Peyer's patch (tissue), 4 donors: ENCODE results near the gene GAS6. TPM values are rescaled to one million over a fixed set of nuclear protein-coding genes. Genes with fewer than 3 reads are reported as not detected.

Experiments
- DNase-seq, 3 donors: peaks; one replicate each; pipeline ENCODE4 v3.0.0-alpha.2; 2017 to 2019
- H3K27ac ChIP-seq, 4 donors: fragments of 200-600 bp; sonication (generic); one replicate each; pipeline ENCODE4 v1.5.1; 2016 to 2019
- H3K27me3 ChIP-seq, 2 donors: fragments of 200-600 bp; sonication (generic); one replicate each; pipeline ENCODE4 v1.5.1; 2019
- H3K36me3 ChIP-seq, 3 donors: fragments of 200-600 bp; sonication (generic); one replicate each; pipeline ENCODE4 v1.5.1; 2016 to 2019
- H3K4me1 ChIP-seq, 4 donors: fragments of 200-600 bp; sonication (generic); one replicate each; pipeline ENCODE4 v1.5.1; 2016 to 2019
- H3K4me3 ChIP-seq, 4 donors: fragments of 200-600 bp; sonication (generic); 1 replicate in 3 of 4; 2 replicates in 1 of 4; pipeline ENCODE4 v1.5.1; 2016 to 2019; ENCODE audit warnings: mild to moderate bottlenecking in 1 of 4
- H3K9me3 ChIP-seq, 4 donors: fragments of 200-600 bp; sonication (generic); one replicate each; pipeline ENCODE4 v1.5.1; 2016 to 2019; ENCODE audit warnings: mild to moderate bottlenecking in 1 of 4
- CTCF ChIP-seq, 6 experiments: fragments of 450-650 bp in 4 of 6; fragments of 200-600 bp in 2 of 6; sonication (generic) in 1 of 6; IDR thresholded peaks; one replicate each; pipeline ENCODE4 v1.5.1; 2017 to 2019; ENCODE audit warnings: antibody characterized with exemption in 6 of 6, mild to moderate bottlenecking in 3 of 6, moderate library complexity in 1 of 6
- POLR2A ChIP-seq, 2 donors: fragments of 450-650 bp; IDR thresholded peaks; one replicate each; pipeline ENCODE4 v1.5.1; 2017; ENCODE audit warnings: antibody characterized with exemption in 2 of 2, mild to moderate bottlenecking in 2 of 2, moderate library complexity in 2 of 2
- total RNA-seq, 4 donors: library from RNA; depleted of rRNA; stranded (reverse); fragments of >200 nt; gene quantifications; one replicate each; pipeline ENCODE4 v1.1.0, GENCODE V29; 2016

GAS6 gene
- total RNA-seq, 4 donors from 2014 or later, result 132 to 226 (median 154) TPM

GRCh38 chr13:113902481-113902880 lies 38.6 kb upstream of the GAS6 start:
- Histone ChIP-seq H3K27me3 (no peaks in the 10 kb centered on the region), H3K4me3 (no peak overlapping the region), H3K4me1 (no peaks in the 10 kb centered on the region), H3K36me3 (no peaks in the 10 kb centered on the region), H3K9me3 (no peaks in the 10 kb centered on the region), H3K27ac (no peak overlapping the region)
- TF ChIP-seq POLR2A (IDR thresholded peaks at IDR 0.05), result no peak
- TF ChIP-seq CTCF (IDR thresholded peaks at IDR 0.05), result no peak
- DNase-seq, result no peak

GRCh38 chr13:113901642-113902041 lies 37.8 kb upstream of the GAS6 start:
- no peaks in the 10 kb centered on the region for H3K4me1 ChIP-seq
- DNase-seq, result no peak
- H3K9me3 ChIP-seq, result no peaks in the 10 kb centered on the region
- no peaks in the 10 kb centered on the region for H3K36me3 ChIP-seq
- H3K27me3 ChIP-seq, result no peaks in the 10 kb centered on the region
- TF ChIP-seq POLR2A (IDR thresholded peaks at IDR 0.05) (no peak), CTCF (IDR thresholded peaks at IDR 0.05) (no peak)
- no peak overlapping the region for H3K4me3 ChIP-seq
- H3K27ac ChIP-seq, result no peak overlapping the region

- no peak for DNase-seq
- Histone ChIP-seq H3K36me3 (no peaks in the 10 kb centered on the region), H3K27me3 (no peaks in the 10 kb centered on the region), H3K9me3 (no peaks in the 10 kb centered on the region), H3K4me1 (no peaks in the 10 kb centered on the region), H3K27ac (no peak overlapping the region), H3K4me3 (no peak overlapping the region)
- TF ChIP-seq CTCF (IDR thresholded peaks at IDR 0.05) (no peak), POLR2A (IDR thresholded peaks at IDR 0.05) (no peak)
These were observed 37.4 kb upstream of the GAS6 start for GRCh38 chr13:113901231-113901630.

- TF ChIP-seq CTCF (IDR thresholded peaks at IDR 0.05) (no peak), POLR2A (IDR thresholded peaks at IDR 0.05) (no peak)
- H3K4me1 ChIP-seq, result no peaks in the 10 kb centered on the region
- no peak for DNase-seq
- no peaks in the 10 kb centered on the region for H3K9me3 ChIP-seq
- H3K27ac ChIP-seq, result no peak overlapping the region
- no peaks in the 10 kb centered on the region for H3K36me3 ChIP-seq
- no peaks in the 10 kb centered on the region for H3K27me3 ChIP-seq
- H3K4me3 ChIP-seq, result no peak overlapping the region
These were observed 36.8 kb upstream of the GAS6 start for GRCh38 chr13:113900646-113901045.

- no peaks in the 10 kb centered on the region for H3K9me3 ChIP-seq
- no peaks in the 10 kb centered on the region for H3K36me3 ChIP-seq
- no peak for DNase-seq
- H3K27me3 ChIP-seq, result no peaks in the 10 kb centered on the region
- no peaks in the 10 kb centered on the region for H3K4me1 ChIP-seq
- no peak overlapping the region for H3K27ac ChIP-seq
- TF ChIP-seq POLR2A (IDR thresholded peaks at IDR 0.05), result no peak
- no peak for TF ChIP-seq CTCF (IDR thresholded peaks at IDR 0.05)
- no peak overlapping the region for H3K4me3 ChIP-seq
These were observed 34.5 kb upstream of the GAS6 start for GRCh38 chr13:113898391-113898790.

- no peak for TF ChIP-seq CTCF (IDR thresholded peaks at IDR 0.05)
- TF ChIP-seq POLR2A (IDR thresholded peaks at IDR 0.05), result no peak
- Histone ChIP-seq H3K27me3 (no peaks in the 10 kb centered on the region), H3K27ac (no peak overlapping the region), H3K4me1 (no peaks in the 10 kb centered on the region), H3K9me3 (no peaks in the 10 kb centered on the region), H3K36me3 (no peaks in the 10 kb centered on the region), H3K4me3 (no peak overlapping the region)
- DNase-seq, result no peak
These were observed 34.1 kb upstream of the GAS6 start for GRCh38 chr13:113897966-113898365.
